HepG2 (cell line): ENCODE measurements around the gene UNC119B. TPM values are rescaled to one million over a fixed set of nuclear protein-coding genes. Genes with fewer than 3 reads are reported as not detected.
A peak's percentile ranks its signal among the peaks of the same experiment; 100 is the strongest.

Experiments used
- ARID4A ChIP-seq: sonication (generic); formaldehyde crosslinking; IDR thresholded peaks from 2 replicates; pipeline ENCODE4 v1.5.0; 2020; ENCODE audit warnings: mild to moderate bottlenecking, missing genetic modification reagents, borderline replicate concordance
- ASH2L ChIP-seq: fragments of 300-600, 200-600 bp; sonication (generic); IDR thresholded peaks from 2 replicates; pipeline ENCODE4 v1.7.0; 2017; ENCODE audit warnings: low read depth, mild to moderate bottlenecking, moderate library complexity, mixed read lengths, low read length; ENCODE audit not compliant: insufficient read length
- E2F5 ChIP-seq: sonication (generic); formaldehyde crosslinking; conservative IDR thresholded peaks from 2 replicates; pipeline ENCODE4 v1.4.0; 2020; ENCODE audit warnings: missing genetic modification reagents
- EP300 ChIP-seq, 3 experiments: sonication (generic) in 1 of 3; formaldehyde crosslinking in 1 of 3; IDR thresholded peaks; 2 replicates each; pipeline versions ENCODE4 v1.5.1 to v1.6.1; 2011 to 2020; ENCODE audit warnings: low read depth in 2 of 3, low read length in 2 of 3, borderline replicate concordance in 1 of 3, improper control_type of control experiment in 1 of 3, mild to moderate bottlenecking in 1 of 3, missing genetic modification reagents in 1 of 3, moderate library complexity in 1 of 3
- HNRNPLL ChIP-seq: fragments of 200-400 bp; formaldehyde crosslinking; IDR thresholded peaks from 2 replicates; pipeline ENCODE4 v1.6.1; 2017; ENCODE audit warnings: mild to moderate bottlenecking, low read depth, low read length; ENCODE audit not compliant: poor library complexity, severe bottlenecking
- KDM5B ChIP-seq: sonication (generic); formaldehyde crosslinking; IDR thresholded peaks from 2 replicates; pipeline ENCODE4 v1.4.0; 2020; ENCODE audit warnings: missing genetic modification reagents, mild to moderate bottlenecking, borderline replicate concordance
- LCORL ChIP-seq, 2 experiments: fragments of 450-650 bp in 1 of 2; sonication (generic) in 1 of 2; formaldehyde crosslinking in 1 of 2; IDR thresholded peaks; 2 replicates each; pipeline versions ENCODE4 v1.5.0 to v1.6.1; 2017 to 2020; ENCODE audit warnings: antibody characterized with exemption in 1 of 2, missing genetic modification reagents in 1 of 2
- MYPOP ChIP-seq: sonication (generic); formaldehyde crosslinking; IDR thresholded peaks from 2 replicates; pipeline ENCODE4 v1.8.1; 2023; ENCODE audit warnings: mild to moderate bottlenecking, moderate library complexity, missing genetic modification reagents
- SAP130 ChIP-seq: IDR thresholded peaks from 2 replicates; pipeline ENCODE4 v1.6.1; 2016; ENCODE audit warnings: low read depth
- SMYD3 ChIP-seq: sonication (generic); formaldehyde crosslinking; IDR thresholded peaks from 2 replicates; pipeline ENCODE4 v1.8.1; 2023; ENCODE audit warnings: mild to moderate bottlenecking, missing genetic modification reagents
- SRY ChIP-seq: sonication (generic); formaldehyde crosslinking; IDR thresholded peaks from 2 replicates; pipeline ENCODE4 v1.8.0; 2022; ENCODE audit warnings: mild to moderate bottlenecking, missing genetic modification reagents
- ZBTB38 ChIP-seq: sonication (generic); formaldehyde crosslinking; IDR thresholded peaks from 2 replicates; pipeline ENCODE4 v1.5.1; 2020; ENCODE audit warnings: mild to moderate bottlenecking, missing genetic modification reagents
- ZGPAT ChIP-seq: IDR thresholded peaks from 2 replicates; pipeline ENCODE4 v1.6.1; 2016; ENCODE audit warnings: mild to moderate bottlenecking
- ZNF672 ChIP-seq: sonication (generic); formaldehyde crosslinking; IDR thresholded peaks from 2 replicates; pipeline ENCODE4 v1.8.1; 2022; ENCODE audit warnings: missing genetic modification reagents
- ZNF709 ChIP-seq: sonication (generic); formaldehyde crosslinking; IDR thresholded peaks from 2 replicates; pipeline ENCODE4 v1.5.0; 2020; ENCODE audit warnings: mild to moderate bottlenecking, missing genetic modification reagents
- ZNF788 ChIP-seq: sonication (generic); formaldehyde crosslinking; IDR thresholded peaks from 2 replicates; pipeline ENCODE4 v1.5.0; 2020; ENCODE audit warnings: mild to moderate bottlenecking, missing genetic modification reagents, borderline replicate concordance
- ZSCAN31 ChIP-seq: sonication (generic); formaldehyde crosslinking; IDR thresholded peaks from 2 replicates; pipeline ENCODE4 v1.5.0; 2020; ENCODE audit warnings: low read depth, mild to moderate bottlenecking, missing genetic modification reagents
- polyA plus RNA-seq, 8 experiments: library from polyadenylated mRNA; depleted of rRNA in 3 of 8; stranded (reverse) in 7 of 8; unstranded in 1 of 8; fragments of >200 nt; fragmentation: Illumina TruSeq in 4 of 8; extraction: Trizol in 4 of 8; gene quantifications; 2 replicates each; pipeline versions ENCODE4 v1.2.1 to v1.2.3, GENCODE V29; 2011 to 2016; ENCODE audit warnings: low read depth in 4 of 8, missing spikeins in 1 of 8, mixed read lengths in 1 of 8; ENCODE audit not compliant: insufficient read depth in 1 of 8
- total RNA-seq, 5 experiments: library from RNA; depleted of rRNA; stranded (reverse); fragments of >200 nt; fragmentation: Illumina TruSeq; extraction: Trizol; gene quantifications; 2 replicates each; pipeline ENCODE4 v1.2.3, GENCODE V29; 2016; ENCODE audit warnings: low read depth in 1 of 5

The UNC119B gene
- total and polyA plus RNA-seq, 2 of the 13 experiments (the other 11 are each of a cell fraction or from before 2014, with no cell fraction given) = 19.6 to 19.7 TPM

GRCh38 chr12:120725659-120726509 is 15.6 kb downstream of the UNC119B start, which contains the start of gene ACADS (continued):
- TF ChIP-seq ARID4A (CRISPR knock-in tag) (peak; percentile 84), ZNF788 (CRISPR knock-in tag) (peak; percentile 73; the same call in 1 of the 2 replicates), ZBTB38 (CRISPR knock-in tag) (peak; percentile 18), ZSCAN31 (peak; percentile 76; the same call in 1 of the 2 replicates), ZGPAT (CRISPR knock-in tag) (peak; percentile 72; the same call in 1 of the 2 replicates), LCORL (IDR thresholded peaks at IDR 0.05) (no peak), LCORL (CRISPR knock-in tag; IDR thresholded peaks at IDR 0.05) (peak; percentile 35; the same call in 1 of the 2 replicates), SRY (peak; percentile 88; the same call in 1 of the 2 replicates), ZNF672 (CRISPR knock-in tag) (no peak), KDM5B (CRISPR knock-in tag) (peak; percentile 74; the same call in 1 of the 2 replicates), MYPOP (CRISPR knock-in tag) (peak; percentile 81), HNRNPLL (peak; percentile 64), SAP130 (peak; percentile 87), EP300 (IDR thresholded peaks at IDR 0.05; ENCODE audit: low read depth in 2 of 2, low read length in 2 of 2) (no peak), EP300 (CRISPR knock-in tag; IDR thresholded peaks at IDR 0.05; ENCODE audit: borderline replicate concordance) (no peak), E2F5 (CRISPR knock-in tag) (0 out of 2 replicates have a peak, but pooled peaks have one; percentile 32), ASH2L (peak; percentile 72), ZNF709 (CRISPR knock-in tag) (0 out of 2 replicates have a peak, but pooled peaks have one; percentile 14), SMYD3 (no peak)
